Measurements from ENCODE around the gene FUCA2.
A peak's percentile ranks its signal among the peaks of the same experiment; 100 is the strongest.
"Not testable (repeated sequence)": the region's sequence is repeated elsewhere in the genome, so short reads cannot be mapped to it uniquely, and the experiment has no call there.

The FUCA2 gene

GRCh38 chr6:143510326-143510725, 1.2 kb downstream of the FUCA2 start:
- H3K27me3 ChIP-seq (ENCODE audit: control insufficient read depth, insufficient read depth, low read length); H3K36me3 ChIP-seq (ENCODE audit: control insufficient read depth, insufficient read depth, low read length); H3K4me1 ChIP-seq (ENCODE audit: control insufficient read depth, insufficient read depth, low read length); H3K9ac ChIP-seq (ENCODE audit: low read depth, low read length); H3K9me3 ChIP-seq (ENCODE audit: control insufficient read depth, insufficient read depth, low read length): not testable (repeated sequence)
- H3K4me3 ChIP-seq (ENCODE audit: low read depth, low read length): peak overlapping the region; percentile 85

DNA sequence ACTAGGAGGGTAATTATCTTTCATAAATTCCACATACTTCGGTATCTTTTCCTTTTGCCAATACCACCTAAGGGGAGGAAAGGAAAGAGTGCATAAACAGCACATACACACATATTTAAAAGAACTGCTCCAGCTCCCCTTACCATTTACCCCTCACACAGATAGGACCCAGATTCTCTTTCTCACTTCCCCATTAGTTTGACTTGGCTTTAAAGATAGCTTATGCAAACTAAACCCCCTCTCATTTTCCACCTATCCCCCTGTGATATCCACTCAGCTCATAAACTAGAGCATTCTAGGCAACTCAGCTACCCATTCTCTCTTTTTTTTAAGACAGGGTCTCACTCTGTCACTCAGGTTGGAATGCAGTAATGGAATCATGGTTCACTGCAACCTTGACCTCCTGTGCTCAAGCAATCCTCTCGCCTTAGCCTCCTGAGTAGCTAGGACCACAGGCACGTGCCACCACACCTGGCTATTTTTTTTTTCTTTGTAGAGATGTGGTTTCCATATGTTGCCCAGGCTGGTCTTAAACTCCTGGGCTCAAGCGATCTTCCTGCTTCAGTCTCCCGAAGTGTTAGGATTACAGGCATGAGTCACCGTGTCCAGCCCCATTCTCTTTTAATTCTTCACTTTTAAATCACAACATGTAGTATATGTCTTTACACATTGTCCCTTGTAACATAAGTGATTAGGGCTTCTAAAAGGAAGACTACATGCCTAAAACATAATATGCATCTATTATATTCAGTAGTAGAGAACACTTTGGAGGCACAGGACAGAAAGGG, 4.0 kb downstream of the FUCA2 start:
- Histone ChIP-seq H3K27me3 (ENCODE audit: control insufficient read depth, insufficient read depth, low read length) (no peaks in the 10 kb centered on the region), H3K4me3 (ENCODE audit: low read depth, low read length) (no peak overlapping the region), H3K36me3 (ENCODE audit: control insufficient read depth, insufficient read depth, low read length) (no peaks in the 10 kb centered on the region), H3K9me3 (ENCODE audit: control insufficient read depth, insufficient read depth, low read length) (no peaks in the 10 kb centered on the region), H3K4me1 (ENCODE audit: control insufficient read depth, insufficient read depth, low read length) (no peaks in the 10 kb centered on the region), H3K9ac (ENCODE audit: low read depth, low read length) (no peak overlapping the region)

DNA sequence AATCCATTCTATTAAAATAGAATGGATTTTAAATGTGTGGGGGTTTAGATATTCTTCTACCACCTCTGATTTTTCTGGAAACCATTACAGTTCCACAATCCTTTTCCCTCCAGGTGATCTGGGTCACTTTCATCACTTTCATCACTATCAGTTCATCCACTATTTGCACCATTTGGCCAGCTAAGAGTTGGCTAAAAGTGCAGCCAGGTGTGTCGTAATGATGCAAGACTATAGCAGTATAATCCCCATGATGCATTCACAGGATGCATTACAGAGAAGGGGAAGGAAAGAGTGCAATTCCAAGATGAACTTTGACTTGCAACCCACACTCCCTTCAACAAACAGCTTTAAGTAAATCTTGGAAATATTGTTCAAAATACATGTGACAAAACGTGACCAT, 4.9 kb downstream of the FUCA2 start:
- Histone ChIP-seq H3K36me3 (ENCODE audit: control insufficient read depth, insufficient read depth, low read length) (no peaks in the 10 kb centered on the region), H3K27me3 (ENCODE audit: control insufficient read depth, insufficient read depth, low read length) (no peaks in the 10 kb centered on the region), H3K9me3 (ENCODE audit: control insufficient read depth, insufficient read depth, low read length) (no peaks in the 10 kb centered on the region)

DNA sequence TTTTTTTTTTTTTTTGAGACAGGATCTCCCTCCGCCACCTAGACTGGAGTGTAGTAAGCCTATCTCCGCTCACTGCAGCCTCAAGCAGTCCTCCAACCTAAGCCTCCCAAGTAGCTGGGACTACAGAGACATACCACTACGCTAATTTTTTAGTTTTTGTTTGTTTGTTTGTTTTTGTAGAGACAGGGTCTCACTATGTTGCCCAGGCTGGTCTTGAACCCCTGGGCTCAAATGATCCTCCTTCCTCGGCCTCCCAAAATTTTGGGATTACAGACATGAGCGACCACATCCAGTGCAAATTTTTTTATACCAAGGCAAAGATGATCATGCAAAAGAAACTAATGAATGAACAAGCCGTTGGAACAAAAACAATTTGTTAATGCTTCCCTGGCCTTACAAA, 5.3 kb downstream of the FUCA2 start:
- no peaks in the 10 kb centered on the region for H3K9me3 ChIP-seq (ENCODE audit: control insufficient read depth, insufficient read depth, low read length)
- no peak overlapping the region for H3K9ac ChIP-seq (ENCODE audit: low read depth, low read length)
- no peaks in the 10 kb centered on the region for H3K27me3 ChIP-seq (ENCODE audit: control insufficient read depth, insufficient read depth, low read length)
- H3K4me1 ChIP-seq (ENCODE audit: control insufficient read depth, insufficient read depth, low read length): no peaks in the 10 kb centered on the region
- no peak overlapping the region for H3K4me3 ChIP-seq (ENCODE audit: low read depth, low read length)
- H3K36me3 ChIP-seq (ENCODE audit: control insufficient read depth, insufficient read depth, low read length): no peaks in the 10 kb centered on the region

More for the DNA sequence above, 4.9 kb downstream of the FUCA2 start:
- no peak overlapping the region for H3K9ac ChIP-seq (ENCODE audit: low read depth, low read length)
- H3K4me3 ChIP-seq (ENCODE audit: low read depth, low read length): no peak overlapping the region
- no peaks in the 10 kb centered on the region for H3K4me1 ChIP-seq (ENCODE audit: control insufficient read depth, insufficient read depth, low read length)

DNA sequence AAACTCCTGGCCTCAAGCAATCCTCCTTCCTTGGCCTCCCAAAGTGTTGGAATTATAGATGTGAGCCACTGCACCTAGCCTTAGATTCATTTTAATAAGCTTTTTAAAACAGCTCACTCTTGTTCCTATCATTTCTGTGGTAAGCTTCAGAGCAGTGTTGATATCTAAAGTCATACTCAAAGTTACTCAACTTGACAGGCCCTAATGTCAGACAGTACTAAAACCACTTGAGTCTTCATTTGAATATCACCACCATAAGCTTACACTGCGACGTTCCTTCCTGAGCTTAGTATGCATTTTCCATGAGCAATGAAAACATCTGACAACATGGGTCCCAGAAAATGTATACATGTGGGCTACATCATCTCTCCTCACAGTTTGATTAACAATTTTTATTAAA, 6.0 kb downstream of the FUCA2 start:
- no peak overlapping the region for H3K4me3 ChIP-seq (ENCODE audit: low read depth, low read length)
- H3K9ac ChIP-seq (ENCODE audit: low read depth, low read length): no peak overlapping the region

GRCh38 chr6:143505111-143505510, 6.4 kb downstream of the FUCA2 start:
- no peak overlapping the region for H3K4me3 ChIP-seq (ENCODE audit: low read depth, low read length)
- H3K27me3 ChIP-seq (ENCODE audit: control insufficient read depth, insufficient read depth, low read length): no peaks in the 10 kb centered on the region
- H3K9me3 ChIP-seq (ENCODE audit: control insufficient read depth, insufficient read depth, low read length): no peaks in the 10 kb centered on the region
- no peaks in the 10 kb centered on the region for H3K36me3 ChIP-seq (ENCODE audit: control insufficient read depth, insufficient read depth, low read length)
- H3K4me1 ChIP-seq (ENCODE audit: control insufficient read depth, insufficient read depth, low read length): no peaks in the 10 kb centered on the region
- no peak overlapping the region for H3K9ac ChIP-seq (ENCODE audit: low read depth, low read length)

More for the DNA sequence above, 6.0 kb downstream of the FUCA2 start:
- no peaks in the 10 kb centered on the region for H3K36me3 ChIP-seq (ENCODE audit: control insufficient read depth, insufficient read depth, low read length)
- no peaks in the 10 kb centered on the region for H3K4me1 ChIP-seq (ENCODE audit: control insufficient read depth, insufficient read depth, low read length)
- no peaks in the 10 kb centered on the region for H3K27me3 ChIP-seq (ENCODE audit: control insufficient read depth, insufficient read depth, low read length)
- no peaks in the 10 kb centered on the region for H3K9me3 ChIP-seq (ENCODE audit: control insufficient read depth, insufficient read depth, low read length)

DNA sequence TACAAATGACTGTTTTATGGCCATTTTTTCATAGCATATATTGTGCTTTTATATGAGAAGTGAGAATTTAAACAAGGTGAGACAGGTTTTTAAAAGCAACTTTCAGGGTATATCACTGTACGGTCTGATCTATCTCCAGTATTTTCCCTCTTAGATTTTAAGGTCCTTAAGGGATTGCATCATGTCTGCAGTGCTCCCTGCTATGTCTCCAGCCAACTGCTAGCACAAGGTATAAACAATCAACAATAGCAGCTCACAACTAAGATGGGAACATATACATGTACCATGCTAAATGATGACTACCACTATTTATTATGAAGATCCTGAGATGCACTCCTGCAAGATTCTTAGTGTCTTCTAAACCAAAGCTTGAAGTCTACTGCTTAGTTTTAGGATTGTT, 7.2 kb downstream of the FUCA2 start:
- H3K9me3 ChIP-seq (ENCODE audit: control insufficient read depth, insufficient read depth, low read length): no peaks in the 10 kb centered on the region
- no peaks in the 10 kb centered on the region for H3K4me1 ChIP-seq (ENCODE audit: control insufficient read depth, insufficient read depth, low read length)
- no peaks in the 10 kb centered on the region for H3K27me3 ChIP-seq (ENCODE audit: control insufficient read depth, insufficient read depth, low read length)
- H3K36me3 ChIP-seq (ENCODE audit: control insufficient read depth, insufficient read depth, low read length): no peaks in the 10 kb centered on the region
- no peak overlapping the region for H3K9ac ChIP-seq (ENCODE audit: low read depth, low read length)
- no peak overlapping the region for H3K4me3 ChIP-seq (ENCODE audit: low read depth, low read length)

DNA sequence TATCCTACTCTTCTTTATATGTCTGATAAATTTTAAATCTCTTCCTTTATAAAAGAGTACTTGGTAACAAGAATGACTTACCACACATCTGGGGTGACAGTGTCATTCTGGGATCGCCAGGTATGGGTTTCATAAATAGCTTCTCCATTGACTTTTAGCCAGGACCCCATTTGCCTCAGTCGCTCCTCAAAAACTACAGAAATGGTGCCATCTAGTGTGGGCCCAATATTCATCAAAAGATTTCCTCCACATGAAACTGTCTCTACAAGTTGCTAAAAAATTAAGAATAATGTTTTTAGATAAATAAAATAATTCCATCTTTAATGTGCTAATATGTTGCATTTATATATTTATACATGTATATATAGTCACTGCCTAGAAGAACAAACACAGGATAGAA, 9.7 kb downstream of the FUCA2 start:
- no peak overlapping the region for H3K4me3 ChIP-seq (ENCODE audit: low read depth, low read length)
- H3K9ac ChIP-seq (ENCODE audit: low read depth, low read length): no peak overlapping the region
- no peaks in the 10 kb centered on the region for H3K4me1 ChIP-seq (ENCODE audit: control insufficient read depth, insufficient read depth, low read length)
- H3K27me3 ChIP-seq (ENCODE audit: control insufficient read depth, insufficient read depth, low read length): no peaks in the 10 kb centered on the region
- H3K36me3 ChIP-seq (ENCODE audit: control insufficient read depth, insufficient read depth, low read length): no peaks in the 10 kb centered on the region
- no peaks in the 10 kb centered on the region for H3K9me3 ChIP-seq (ENCODE audit: control insufficient read depth, insufficient read depth, low read length)

- Histone ChIP-seq H3K4me1 (ENCODE audit: control insufficient read depth, insufficient read depth, low read length) (no peaks in the 10 kb centered on the region), H3K27me3 (ENCODE audit: control insufficient read depth, insufficient read depth, low read length) (no peaks in the 10 kb centered on the region), H3K36me3 (ENCODE audit: control insufficient read depth, insufficient read depth, low read length) (no peaks in the 10 kb centered on the region), H3K4me3 (ENCODE audit: low read depth, low read length) (no peak overlapping the region), H3K9me3 (ENCODE audit: control insufficient read depth, insufficient read depth, low read length) (no peaks in the 10 kb centered on the region), H3K9ac (ENCODE audit: low read depth, low read length) (no peak overlapping the region)
Measured at GRCh38 chr6:143498428-143498827, 13.1 kb downstream of the FUCA2 start.

- no peak overlapping the region for H3K9ac ChIP-seq (ENCODE audit: low read depth, low read length)
- H3K9me3 ChIP-seq (ENCODE audit: control insufficient read depth, insufficient read depth, low read length): no peaks in the 10 kb centered on the region
- no peaks in the 10 kb centered on the region for H3K4me1 ChIP-seq (ENCODE audit: control insufficient read depth, insufficient read depth, low read length)
- H3K27me3 ChIP-seq (ENCODE audit: control insufficient read depth, insufficient read depth, low read length): no peaks in the 10 kb centered on the region
- no peak overlapping the region for H3K4me3 ChIP-seq (ENCODE audit: low read depth, low read length)
- H3K36me3 ChIP-seq (ENCODE audit: control insufficient read depth, insufficient read depth, low read length): no peaks in the 10 kb centered on the region
Measured at GRCh38 chr6:143496974-143497373, 14.5 kb downstream of the FUCA2 start.

DNA sequence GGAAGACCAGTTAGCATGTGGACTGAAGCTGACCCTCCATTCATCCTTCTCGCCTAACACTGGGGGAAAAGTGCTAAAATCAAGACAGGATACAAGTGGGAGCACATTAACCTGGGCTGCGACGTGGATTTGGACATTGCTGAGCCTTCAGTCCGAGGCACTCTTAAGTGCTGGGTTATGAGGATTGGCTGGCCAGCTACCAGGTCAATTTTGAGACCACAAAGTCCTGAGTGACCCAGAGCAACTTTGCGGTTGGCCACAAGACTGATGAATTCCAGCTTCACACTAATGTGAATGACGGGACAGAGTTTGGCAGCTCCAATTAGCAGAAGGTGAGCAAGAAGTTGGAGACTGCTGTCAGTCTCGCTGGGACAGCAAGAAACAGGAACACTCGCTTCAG, 20.7 kb downstream of the FUCA2 start:
- Histone ChIP-seq H3K4me3 (ENCODE audit: low read depth, low read length) (no peak overlapping the region), H3K27me3 (ENCODE audit: control insufficient read depth, insufficient read depth, low read length) (no peaks in the 10 kb centered on the region), H3K9me3 (ENCODE audit: control insufficient read depth, insufficient read depth, low read length) (no peaks in the 10 kb centered on the region), H3K9ac (ENCODE audit: low read depth, low read length) (no peak overlapping the region), H3K4me1 (ENCODE audit: control insufficient read depth, insufficient read depth, low read length) (no peaks in the 10 kb centered on the region), H3K36me3 (ENCODE audit: control insufficient read depth, insufficient read depth, low read length) (no peaks in the 10 kb centered on the region)

- H3K27me3 ChIP-seq (ENCODE audit: control insufficient read depth, insufficient read depth, low read length): no peaks in the 10 kb centered on the region
- H3K9me3 ChIP-seq (ENCODE audit: control insufficient read depth, insufficient read depth, low read length): no peaks in the 10 kb centered on the region
- H3K36me3 ChIP-seq (ENCODE audit: control insufficient read depth, insufficient read depth, low read length): no peaks in the 10 kb centered on the region
- H3K4me3 ChIP-seq (ENCODE audit: low read depth, low read length): no peak overlapping the region
- H3K9ac ChIP-seq (ENCODE audit: low read depth, low read length): no peak overlapping the region
- H3K4me1 ChIP-seq (ENCODE audit: control insufficient read depth, insufficient read depth, low read length): no peaks in the 10 kb centered on the region
Measured at GRCh38 chr6:143490244-143490643, 21.3 kb downstream of the FUCA2 start.

Data from iPS-15b (cell line).